GM18508 (cell line): ENCODE measurements around the gene SPSB4.
"Not testable (repeated sequence)": the region's sequence is repeated elsewhere in the genome, so short reads cannot be mapped to it uniquely, and the experiment has no call there.

Source experiments
- ATAC-seq: cut with Tn5 transposase; IDR thresholded peaks from one replicate; pipeline ENCODE4 v1.9.1; 2021; ENCODE audit warnings: moderate number of reproducible peaks; ENCODE audit not compliant: insufficient read depth, unreplicated experiment

The SPSB4 gene

DNA sequence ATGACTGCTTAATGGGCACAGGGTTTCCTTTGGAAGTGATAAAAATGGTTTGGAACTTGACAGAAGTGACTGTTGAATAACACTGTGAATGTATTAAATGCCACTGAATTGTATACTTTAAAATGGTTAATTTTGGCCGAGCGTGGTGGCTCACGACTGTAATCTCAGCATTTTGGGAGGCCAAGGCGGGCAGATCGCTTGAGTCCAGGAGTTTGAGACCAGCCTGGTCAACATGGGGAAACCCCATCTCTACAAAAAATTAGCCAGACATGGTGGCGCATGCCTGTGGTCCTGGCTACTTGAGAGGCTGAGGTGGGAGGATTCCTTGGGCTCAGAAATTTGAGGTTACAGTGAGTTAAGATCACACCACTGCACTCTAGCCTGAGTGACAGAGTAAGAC, 62.5 kb downstream of the SPSB4 start:
- ATAC-seq: not testable (repeated sequence)

DNA sequence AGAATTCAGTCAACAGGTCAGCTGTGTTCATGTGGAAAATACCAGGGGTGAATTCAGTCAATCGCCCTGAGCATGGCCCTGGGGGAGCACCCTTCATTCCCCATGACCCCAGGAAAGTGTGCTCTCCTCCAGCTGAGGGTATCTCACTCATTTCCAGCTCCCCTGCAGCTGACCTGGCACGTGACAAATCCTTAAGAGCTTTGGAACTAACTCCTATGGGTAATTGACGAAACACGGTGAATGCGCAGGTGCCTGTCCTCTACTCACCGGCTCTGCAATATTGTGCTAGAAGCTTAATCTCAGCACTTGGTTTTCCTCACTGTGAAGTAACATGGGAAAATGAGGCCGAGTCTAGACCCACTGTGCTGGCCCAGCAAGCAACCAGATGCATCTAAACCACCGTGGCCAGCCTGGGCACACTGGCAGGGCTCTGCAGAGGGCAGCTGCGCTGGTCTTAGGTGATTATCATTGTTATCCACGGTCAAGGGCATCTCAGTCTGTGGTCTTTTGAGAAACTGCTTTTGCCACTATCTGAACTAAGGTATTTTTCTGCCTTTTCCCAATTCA, 63.1 kb downstream of the SPSB4 start:
- no peak for ATAC-seq

DNA sequence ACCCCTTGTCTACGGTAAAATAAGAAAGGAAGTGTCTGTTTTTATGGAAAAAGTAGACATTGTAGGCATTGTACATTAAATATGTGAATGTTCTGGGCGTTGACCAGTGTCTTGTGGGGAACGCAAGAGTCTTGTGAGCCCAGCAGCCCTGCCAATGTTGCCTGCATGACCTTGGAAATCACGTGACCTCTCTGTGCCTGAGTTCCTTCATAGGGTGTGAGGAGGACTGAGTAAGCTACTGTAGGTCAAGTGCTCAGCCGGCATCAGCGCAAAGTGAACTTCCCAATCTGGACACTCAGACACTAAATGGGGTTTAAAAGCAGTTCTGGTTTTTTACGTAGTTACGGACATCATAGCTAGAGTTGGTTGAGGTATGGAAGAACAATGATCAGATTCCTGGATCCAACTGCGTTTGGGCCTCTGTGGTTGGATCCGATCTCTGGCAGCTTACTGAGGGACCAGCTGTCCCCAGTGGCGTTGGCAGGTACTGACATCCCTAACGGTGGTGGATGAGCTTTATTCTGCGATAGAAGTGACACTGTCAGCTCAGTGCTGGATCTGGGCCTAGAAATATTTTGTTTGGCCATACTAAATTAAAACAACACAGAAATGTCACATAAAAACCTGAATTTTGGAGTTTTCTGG, 63.8 kb downstream of the SPSB4 start:
- no peak for ATAC-seq

DNA sequence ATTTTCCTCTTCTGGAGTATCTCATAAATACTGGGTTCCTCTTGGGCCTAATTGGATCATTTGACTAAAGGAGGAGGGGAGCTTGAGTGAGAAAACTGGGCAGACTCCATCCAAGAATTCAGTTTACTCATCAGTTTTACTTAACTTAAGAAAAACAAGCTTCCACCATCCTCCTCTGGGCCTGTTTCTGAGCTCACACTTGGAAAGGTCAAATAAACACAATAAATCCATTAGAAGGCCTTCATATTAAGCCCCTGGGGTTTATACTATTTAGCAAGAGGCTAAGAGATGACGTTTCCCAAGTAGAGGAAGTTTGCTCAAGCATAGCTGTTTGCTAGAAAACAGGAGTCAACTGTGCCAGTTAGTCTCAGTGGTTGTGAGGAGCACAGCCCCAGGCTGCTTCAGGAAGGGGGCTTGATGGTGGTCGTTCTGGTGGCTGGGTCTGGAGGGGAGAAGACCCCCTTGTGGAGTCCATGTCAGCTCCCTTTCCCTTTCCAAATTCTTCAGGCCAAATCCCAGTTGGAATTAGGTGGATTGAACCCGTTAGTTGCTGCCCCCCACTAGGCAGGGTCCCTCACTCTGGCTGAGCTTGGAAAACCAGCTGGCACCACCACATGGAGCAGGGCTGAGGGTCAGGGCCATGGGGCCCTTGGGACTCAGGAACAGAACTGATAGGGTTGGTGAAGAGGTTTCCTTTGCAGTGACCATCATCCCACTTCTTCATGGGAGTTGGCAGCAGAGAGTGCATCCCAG, 64.8 kb downstream of the SPSB4 start:
- no peak for ATAC-seq

DNA sequence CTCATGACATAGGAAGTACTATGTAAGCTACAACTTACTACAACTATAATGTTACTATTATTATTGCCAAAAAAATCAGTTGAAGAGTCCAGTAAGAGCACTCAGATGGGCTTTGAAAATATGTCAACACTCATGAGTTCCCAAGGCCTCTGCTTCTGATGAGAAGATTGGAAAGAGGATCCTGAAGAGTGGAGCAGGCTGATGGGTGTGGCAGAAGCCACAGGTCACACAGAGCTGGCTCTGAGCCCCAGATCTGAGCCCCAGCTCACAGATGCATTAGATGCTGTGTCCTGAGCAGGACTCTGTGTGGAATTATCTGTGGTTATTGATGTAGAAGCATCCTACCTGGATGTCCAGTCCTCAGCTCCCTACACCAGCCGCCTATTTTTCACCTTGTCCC, 65.6 kb downstream of the SPSB4 start:
- ATAC-seq: no peak

DNA sequence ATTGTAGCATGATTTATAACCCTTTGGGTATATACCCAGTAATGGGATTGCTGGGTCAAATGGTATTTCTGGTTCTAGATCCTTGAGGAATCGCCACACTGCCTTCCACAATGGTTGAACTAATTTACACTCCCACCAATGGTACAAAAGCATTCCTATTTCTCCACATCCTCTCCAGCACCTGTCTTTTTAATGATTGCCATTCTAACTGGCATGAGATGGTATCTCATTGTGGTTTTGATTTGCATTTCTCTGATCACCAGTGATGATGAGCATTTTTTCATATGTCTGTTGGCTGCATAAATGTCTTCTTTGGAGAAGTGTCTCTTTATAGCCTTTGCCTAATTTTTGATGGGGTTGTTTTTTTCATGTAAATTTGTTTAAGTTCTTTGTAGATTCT, 66.8 kb downstream of the SPSB4 start:
- ATAC-seq: not testable (repeated sequence)

DNA sequence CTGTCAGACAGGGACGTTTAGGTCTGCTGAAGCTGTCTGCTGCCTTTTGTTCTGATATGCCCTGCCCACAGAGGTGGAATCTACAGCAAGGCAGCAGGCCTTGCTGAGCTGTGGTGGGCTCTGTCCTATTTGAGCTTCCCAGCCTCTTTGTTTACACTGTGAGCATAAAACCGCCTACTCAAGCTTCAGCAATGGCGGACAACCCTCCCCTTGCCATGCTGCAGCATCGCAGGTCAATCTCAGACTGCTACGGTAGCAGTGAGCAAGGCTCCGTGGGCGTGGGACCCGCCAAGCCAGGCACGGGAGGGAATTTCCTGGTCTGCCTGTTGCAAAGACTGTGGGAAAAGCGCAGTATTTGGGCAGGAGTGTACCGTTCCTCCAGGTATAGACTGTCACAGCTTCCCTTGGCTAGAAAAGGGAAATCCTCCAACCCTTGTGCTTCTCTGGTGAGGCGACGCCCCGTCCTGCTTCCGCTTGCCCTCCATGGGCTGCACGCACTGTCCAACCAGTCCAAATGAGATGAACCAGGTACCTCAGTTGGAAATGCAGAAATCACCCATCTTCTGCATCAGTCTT, 71.4 kb downstream of the SPSB4 start:
- no peak for ATAC-seq

DNA sequence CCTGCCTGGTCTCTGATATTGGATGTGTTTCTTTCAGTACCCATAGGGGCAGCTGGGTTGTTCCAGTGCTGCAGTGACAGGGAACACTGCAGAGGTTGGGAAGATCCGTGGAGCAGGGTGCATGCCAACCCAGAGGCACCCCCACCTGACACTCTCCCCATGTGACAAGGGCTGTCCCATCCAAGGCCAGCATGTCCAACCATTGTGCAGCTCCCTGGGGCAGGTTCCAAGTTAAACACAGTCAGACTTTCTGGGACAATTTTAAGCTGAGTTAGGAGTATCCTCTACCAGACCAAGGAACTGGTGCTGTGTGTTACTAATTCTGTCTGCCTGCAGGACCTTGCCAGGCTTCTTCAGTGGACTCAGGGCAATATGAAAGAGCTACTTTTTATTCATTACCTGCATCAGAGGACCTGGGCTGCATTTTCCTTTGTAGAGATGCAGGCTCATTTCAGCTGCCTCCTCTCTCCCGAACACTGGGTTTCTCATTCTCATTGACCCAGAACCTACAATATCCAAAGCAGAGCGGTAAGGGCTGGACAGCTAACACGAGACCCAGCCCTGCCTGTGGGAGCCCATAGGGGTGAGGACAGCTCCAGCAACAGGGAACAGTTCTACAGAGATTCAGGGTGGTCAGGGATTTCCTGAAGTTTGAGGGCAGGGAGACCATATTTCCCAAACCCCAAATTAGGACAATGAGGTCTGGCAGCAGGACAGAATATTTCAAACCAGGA, 72.7 kb downstream of the SPSB4 start:
- ATAC-seq: no peak

DNA sequence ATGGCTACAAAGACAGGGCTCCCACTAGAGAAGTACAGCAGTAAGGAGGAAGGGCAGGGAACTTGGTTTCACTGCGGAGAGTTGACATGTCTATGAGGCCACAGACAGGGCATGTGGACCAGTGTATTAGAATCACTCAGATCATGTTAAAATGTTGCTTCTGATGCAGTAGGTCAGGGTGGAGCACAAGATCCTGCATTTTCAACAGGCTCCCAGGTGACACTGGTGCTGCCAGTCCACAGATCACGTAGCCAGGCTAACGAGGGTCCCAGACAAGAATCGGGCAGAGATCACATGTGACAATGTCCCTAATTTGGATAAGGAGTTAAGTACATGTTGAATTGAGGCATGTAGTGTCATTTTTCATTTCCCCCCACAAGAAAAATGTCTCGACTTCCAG, 73.6 kb downstream of the SPSB4 start:
- ATAC-seq: no peak

DNA sequence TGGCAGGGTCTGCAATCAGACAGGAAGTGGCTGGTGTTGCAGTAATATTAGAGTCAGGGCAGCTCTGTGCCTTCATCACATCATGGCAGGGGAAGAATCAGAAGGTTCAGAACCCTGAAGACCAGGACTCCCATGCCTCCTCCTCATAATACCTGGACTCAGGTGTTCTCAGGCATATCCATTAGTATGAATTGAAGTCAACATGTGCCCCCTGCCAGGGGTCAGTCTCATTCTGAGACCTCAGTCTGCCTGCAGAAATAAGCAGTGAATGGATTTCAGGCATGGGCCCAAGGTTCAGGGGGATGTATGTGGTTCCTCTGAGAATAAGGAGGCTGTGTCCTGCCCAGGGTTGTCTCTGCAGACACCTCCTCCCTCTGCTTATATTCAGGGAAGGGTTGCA, 74.2 kb downstream of the SPSB4 start:
- no peak for ATAC-seq

DNA sequence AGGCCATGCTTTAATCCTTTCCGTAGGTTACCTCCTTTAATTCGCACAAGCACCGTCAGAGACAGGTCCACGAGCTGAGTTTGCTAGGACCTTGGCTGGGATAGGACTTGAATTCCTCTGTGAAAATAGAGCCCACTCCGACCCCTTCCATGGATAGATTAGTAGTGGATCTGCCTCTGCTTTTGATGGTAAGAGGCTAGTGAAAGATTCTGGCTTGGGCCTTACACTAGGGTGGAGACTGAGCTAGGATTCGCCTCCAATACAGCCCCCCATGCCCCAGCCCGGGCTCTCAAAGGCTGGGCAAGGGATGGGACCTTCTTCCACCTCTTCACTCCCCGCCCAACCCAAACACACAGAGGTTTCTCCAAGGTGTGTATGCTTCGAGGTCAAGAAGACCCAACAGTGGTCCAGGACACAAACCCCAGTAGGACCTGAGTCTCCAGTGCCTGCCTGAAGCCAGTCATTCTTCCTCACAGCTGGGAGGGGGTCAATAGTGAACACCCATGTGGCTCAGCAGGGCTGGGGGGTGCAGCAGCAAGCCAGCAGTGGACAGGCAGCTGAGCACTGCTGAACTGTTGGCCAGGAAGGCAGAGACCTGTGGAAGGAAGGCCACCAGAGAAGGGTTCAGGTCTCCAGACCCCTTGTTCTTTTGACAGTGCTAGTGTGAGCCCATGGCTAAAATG, 75.7 kb downstream of the SPSB4 start:
- no peak for ATAC-seq

DNA sequence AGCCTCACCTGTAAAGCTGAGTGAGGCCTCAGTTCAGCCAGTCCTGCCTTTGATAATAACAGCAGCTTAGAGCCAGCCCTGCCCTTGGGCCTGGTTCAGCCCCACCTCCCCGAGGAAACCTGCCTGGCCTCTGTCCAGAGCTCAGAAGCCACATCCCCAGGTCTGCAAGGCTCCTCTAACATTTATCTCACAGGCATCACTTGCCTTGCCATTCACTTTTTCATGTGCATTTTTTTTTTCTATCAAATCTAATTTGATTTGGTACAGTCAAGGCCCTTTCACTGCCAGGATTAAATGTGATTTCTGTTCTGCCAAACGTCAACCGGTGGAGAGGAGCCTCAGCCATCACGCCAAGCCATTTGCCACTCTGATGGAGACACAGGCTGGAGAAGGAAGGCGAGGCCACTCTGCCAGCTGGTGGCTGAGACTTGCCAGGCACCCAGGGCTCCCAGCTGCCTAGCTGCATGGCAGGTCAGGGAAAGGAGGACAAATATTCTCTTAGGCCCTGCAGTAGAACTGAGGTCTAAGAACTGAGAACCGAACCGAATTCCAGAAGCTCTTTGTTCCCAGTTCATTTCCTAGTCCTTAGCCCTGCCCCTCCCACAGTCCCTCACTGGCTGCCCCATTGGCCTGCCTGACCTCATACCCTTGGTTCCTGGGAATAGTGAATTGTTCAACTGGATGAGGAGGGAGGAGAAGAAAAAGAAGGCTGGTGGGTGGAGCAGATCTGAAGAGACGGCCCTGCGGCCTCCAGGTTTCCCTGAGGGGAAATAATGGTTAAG, 76.4 kb downstream of the SPSB4 start:
- no peak for ATAC-seq

DNA sequence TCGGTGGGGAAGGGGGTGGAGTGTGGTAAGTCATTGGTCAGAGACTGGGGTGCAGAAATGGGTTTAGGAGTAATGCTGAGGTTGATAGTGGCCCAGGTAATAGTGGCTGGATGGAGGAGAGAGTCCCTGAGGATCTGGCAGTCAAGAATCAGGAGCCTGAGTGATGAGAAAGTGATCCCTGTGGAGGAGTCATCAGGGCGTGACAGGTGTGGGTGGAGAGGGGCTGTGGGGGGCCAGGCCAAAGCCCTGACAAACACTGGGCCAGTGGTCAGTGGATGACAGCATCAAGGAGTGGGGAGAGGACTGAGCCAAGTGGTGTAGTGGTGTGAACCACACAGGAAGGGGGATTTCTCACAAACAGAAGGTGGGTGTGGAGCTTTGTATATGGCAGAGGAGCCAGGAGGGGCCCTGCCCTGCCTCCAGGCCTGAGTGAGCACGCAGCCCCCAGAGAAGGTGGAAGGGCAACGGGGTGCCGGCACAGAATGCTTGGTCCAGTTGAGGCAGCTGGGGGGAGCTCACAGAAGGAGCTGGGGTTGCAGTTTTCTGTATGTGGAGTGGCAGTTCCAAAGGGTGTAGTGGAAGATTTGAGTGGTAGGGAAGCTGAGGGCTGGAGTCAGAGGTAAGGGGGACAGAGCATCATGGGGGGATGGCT, 77.1 kb downstream of the SPSB4 start:
- no peak for ATAC-seq

DNA sequence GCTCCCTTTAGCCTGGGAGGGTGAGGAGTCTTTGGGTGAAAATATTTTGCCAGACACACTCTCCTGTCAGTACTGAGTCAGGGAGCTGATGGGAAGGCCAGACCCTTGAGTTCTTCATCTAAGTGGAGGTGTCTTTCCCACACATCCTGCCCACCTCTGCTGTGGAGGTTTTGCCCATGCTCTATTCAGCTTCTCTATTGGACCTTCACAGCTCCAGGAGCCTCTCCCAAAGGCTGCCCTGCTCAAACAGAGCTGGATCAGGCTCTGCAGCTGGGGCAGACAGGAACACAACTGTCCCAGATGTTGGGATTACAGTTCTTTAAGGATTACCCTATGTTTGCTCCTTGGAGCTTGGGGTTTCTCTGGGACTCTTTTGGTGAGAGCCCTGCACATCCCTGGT, 77.9 kb downstream of the SPSB4 start:
- ATAC-seq: no peak

DNA sequence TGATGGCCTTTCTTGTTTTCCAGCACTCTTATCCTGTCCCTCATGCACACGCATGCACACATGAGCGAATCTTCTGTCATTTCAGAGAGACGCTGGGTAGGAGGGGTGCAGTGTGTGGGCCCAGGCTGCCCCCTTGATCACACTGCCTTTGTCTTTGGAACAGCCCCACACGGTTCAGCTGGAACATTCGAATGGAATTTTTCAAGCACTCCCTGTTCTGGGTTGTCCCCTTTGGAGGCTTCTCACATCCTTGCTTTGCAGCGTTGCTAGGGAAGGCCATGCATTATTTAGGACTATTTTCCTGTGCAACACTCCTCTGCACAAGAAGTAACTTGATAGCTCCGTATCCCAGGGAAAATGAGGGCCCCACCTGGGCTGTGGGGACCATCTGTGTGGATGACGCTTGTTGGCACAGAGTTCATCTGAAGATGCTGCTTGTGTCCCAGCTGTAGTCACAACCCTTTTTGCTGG, 78.4 kb downstream of the SPSB4 start:
- ATAC-seq: no peak

DNA sequence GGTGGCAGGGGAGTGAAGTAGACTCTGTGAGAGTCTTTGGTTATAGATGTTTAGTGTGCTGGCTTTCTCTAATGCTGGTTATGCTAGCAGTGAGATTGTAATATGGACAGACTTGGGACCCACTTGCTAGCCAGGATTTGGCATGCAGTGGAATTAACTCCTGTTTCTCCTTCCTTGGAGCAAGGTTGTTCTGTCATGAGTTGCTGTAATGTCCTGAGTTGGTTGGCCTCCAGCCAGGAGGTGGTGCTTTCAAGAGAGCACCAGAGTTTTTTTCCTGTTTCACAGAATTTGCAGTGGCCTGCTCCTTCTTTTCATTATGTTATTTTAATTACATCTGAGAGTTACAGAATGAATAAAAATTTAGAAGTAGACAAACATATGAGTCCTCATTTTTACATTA, 92.4 kb downstream of the SPSB4 start:
- no peak for ATAC-seq

DNA sequence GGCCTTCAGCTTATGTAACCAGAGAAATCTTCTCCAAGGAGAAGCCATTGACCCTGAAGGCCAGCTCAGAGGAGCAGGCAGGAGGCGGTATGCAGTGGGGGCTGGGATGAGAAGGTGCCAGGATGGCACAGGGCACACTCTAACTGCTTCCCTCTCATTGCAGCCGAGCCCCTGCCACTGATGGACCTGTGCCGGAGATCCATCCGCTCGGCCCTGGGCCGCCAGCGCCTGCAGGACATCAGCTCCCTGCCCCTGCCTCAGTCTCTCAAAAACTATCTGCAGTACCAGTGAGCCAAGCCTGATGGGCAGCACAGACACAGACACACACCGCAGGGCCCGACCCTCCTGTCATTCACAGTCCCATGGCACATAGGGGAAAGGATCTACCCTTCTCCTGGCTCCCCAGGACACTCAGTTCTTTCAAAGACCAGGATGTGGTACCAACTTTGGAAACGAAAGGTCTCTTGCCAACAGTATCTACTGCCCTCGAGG, 95.9 kb downstream of the SPSB4 start:
- ATAC-seq: no peak

DNA sequence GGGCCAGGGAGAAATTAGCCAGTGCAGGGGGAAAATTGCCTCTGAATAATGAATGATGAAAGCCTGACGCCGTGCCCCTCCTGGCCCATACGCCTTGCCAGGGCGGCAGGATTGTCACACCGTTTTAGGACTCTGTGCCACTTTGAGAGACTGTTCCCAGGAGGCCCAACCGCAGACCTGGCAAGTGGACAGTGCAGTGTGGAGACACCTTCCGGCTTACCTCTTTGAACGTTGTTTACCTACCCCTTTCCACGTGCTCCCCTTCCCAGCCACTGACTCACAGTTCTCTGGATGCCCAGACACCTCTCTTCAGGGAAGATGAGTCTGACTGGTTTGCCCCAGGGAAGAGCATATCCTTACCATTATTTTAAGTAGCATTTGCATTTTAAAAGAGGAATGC, 96.5 kb downstream of the SPSB4 start:
- no peak for ATAC-seq

DNA sequence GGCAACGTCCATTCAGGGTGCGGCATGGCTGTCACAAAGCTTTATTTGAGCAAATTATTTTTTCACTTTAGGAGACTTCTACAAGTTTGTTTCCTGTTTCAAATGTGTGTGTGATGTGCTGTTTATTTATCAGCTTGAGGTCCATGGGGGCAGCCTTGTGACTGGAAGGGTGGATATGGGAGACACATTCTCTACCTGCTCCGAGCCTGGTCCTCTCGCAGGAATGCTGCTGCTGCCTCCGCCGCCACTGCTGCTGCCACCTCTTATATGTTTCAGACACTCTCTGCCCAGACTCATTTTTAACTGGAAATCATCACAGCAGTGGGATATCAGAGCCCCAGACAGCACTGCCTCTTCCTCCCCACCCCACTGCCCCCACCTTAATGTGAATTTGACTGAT, 97.0 kb downstream of the SPSB4 start:
- no peak for ATAC-seq
